NCI-H146 (cell line): ENCODE results near the gene OR2T2.
A peak's percentile ranks its signal among the peaks of the same experiment; 100 is the strongest.
"Not testable (repeated sequence)": the region's sequence is repeated elsewhere in the genome, so short reads cannot be mapped to it uniquely, and the experiment has no call there.

Source experiments
- DNase-seq: peaks from one replicate; lab custom pipeline; 2025; lab: John Stamatoyannopoulos, UW

OR2T2 gene, protein sequence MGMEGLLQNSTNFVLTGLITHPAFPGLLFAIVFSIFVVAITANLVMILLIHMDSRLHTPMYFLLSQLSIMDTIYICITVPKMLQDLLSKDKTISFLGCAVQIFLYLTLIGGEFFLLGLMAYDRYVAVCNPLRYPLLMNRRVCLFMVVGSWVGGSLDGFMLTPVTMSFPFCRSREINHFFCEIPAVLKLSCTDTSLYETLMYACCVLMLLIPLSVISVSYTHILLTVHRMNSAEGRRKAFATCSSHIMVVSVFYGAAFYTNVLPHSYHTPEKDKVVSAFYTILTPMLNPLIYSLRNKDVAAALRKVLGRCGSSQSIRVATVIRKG

DNA sequence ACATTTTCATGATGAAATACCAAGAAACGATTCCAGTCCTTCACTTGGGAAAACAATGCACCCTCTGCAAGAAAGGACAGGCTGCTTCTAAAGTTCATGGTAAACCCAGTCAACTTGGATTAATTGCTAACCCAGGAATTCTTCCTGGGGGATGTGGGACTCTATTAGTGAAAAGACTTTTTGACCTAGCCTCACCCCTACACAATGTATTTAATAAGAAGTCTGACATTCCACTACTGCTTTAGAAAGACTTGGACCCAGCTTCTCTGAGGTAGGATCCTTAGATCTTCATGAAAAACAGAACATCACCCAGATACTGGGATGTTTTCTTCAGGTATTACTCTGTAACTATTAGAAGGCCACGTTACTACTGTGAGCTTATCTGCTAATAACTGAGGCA lies at the start of gene OR2T2:
OR2T2 (plus strand) TSS at position 239 of the 400 bp plus-strand sequence. CDS start 7,161 bp downstream, outside the sequence.
- not testable (repeated sequence) for DNase-seq

DNA sequence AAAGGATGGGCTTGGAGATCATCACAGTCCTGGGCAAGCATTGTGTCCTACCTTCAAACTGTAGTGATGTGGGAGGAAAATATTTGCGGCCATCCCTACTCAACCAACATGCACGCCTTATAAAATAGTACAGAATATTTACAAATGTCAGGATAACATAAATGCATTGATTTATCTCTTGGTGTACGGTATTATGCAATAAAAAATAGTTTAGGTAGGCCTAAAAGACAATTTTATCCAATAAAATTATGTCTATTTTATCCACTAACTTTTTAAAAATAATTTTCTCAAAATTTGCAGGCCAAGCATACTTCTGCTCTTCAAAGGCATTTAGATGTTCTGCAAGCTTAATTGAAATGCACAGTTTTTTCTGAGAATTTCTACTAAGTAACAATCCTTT lies 42.7 kb upstream of the OR2T2 start, which contains the start of gene OR2T1:
OR2T1 (plus strand) TSS at position 301 of the 400 bp plus-strand sequence. CDS start 3,100 bp downstream, outside the sequence.
- no peak for DNase-seq

DNA sequence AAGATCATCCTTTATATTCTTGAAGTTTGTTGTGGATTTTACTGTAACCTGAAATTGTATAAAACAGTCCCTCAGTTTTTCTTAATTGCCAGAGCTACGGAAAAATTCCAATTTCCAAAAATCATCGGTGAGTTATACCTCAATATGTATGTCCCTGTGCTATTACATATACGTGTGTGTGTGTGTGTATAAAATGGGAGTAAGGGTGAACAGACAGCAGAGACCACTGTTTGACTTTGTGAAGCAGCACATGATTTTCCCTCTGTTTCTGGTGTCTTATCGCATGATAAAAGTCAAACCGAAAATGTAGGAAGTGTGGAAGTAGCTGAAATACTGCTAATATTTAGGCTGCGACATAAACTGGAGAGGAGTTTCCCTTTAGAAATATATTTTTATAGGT lies 41.4 kb upstream of the OR2T2 start:
- peak; percentile 14 for DNase-seq

DNA sequence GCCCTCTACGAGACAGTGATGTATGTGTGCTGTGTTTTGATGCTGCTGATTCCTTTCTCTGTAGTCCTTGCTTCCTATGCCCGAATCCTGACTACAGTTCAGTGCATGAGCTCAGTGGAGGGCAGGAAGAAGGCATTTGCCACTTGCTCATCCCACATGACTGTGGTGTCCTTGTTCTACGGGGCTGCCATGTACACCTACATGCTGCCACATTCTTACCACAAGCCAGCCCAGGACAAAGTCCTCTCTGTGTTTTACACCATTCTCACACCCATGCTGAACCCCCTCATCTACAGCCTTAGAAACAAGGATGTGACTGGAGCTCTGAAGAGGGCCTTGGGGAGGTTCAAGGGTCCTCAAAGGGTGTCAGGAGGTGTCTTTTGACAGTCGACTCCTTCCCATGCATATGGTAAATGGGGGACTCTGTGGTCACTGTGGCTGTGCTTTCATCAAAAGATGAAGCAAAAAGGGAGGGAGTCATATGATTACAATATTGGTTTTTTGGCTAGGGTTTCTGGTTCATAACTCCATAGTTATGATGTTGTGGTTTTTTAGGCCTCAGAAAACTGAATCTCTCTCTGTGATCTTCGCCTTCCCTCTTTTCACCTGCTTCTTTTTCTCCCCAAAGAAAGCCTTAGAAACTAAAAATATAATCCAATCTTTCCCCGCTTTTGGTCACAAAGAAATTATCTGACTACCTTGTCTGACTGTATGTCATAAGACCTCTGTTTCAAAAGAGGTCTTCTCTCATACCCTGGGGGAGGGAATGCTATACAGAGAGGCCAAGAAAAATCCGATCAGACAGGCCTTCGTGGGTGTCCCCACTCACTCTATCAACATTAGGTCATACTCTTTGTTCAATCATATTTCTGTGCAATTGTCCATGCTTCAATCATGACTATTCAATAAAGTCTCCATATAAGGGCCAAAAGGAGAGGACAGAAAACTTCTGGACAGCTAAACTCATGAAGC lies 38.4 kb upstream of the OR2T2 start:
- DNase-seq: no peak

DNA sequence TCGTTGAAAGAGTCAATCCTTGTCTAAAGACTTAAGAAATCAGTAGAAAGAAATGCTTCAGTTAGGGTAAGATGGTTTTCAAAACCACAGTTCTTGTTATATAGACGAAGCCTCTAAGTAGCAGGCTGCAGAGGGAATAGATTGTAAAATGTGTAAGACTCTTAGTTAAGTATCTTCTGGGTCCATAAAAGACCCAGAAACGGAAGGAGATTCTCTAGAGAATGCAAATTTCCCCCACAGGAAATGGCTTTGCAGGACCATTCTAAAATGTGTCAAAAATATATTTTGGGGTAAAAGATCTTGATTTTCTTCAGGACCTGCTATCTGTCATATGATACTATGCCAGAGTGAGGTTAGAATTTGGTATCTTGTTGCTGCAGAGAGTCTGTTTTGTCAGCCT lies 29.2 kb upstream of the OR2T2 start:
- no peak for DNase-seq

DNA sequence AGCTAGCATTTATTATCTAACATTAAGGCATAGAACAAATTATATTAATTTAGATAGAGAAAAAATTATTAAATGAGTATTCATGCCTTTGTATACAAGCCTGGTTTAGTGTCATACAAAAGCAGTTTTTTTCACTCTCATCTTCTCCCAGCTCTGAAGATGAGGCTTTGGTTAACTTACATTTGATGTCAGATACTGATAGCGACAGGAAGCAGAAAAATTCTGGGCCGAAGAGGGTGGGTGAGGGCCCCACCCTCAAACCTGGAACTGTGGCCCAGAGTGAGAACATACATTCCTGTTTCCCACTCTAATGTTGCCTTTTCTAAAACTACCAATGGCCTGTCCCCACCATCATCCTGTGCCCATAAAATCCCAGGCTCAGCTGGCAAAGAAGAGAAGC lies 27.6 kb upstream of the OR2T2 start:
- DNase-seq: no peak

DNA sequence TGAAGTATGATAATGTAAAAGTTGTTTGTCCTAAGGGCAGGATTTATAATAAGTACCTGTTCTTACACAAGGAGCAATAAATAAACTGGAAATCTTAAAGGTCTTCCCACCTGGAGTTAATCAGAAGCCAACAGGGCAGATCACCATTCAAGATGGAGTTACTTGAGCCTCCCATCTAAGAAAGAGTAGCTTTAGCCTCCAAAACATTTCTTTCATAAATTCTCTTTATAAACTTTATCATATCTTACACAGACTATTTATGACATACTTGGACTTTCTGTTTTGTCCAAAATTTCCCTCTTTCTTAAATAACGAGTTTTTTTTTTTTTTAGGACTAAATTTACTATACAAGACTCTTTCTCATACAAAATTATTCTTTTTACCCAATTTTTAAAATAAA lies 24.1 kb upstream of the OR2T2 start:
- no peak for DNase-seq

DNA sequence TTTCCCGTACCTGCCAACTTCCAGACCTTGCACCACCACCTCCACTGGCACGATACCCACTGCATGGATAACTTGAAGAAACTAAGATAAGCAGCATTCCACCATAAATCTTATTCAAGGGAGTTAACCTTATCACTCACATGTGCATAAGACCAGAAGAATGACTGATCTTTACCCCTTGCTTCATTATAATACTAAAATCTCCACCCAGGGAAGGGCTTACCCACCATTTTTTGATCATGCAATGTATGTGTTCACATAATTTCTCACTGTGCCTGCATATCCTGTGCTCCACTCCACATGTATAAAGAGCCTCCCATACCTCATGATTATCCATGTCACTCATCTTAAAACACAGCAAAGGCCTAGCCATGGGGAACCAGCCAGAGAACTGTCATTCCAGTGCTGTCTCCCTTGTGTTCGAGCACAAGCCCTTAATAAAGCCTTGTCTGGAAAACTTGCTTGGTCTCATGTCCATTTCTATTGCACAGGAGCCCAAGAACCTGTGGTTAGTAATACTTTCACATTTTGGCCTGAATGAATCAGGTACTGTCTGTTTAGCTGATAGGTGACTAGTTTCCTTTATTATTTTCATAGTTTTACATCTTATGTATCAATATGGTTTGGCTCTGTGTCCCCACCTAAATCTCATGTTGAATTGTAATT lies 17.8 kb upstream of the OR2T2 start:
- DNase-seq: not testable (repeated sequence)

DNA sequence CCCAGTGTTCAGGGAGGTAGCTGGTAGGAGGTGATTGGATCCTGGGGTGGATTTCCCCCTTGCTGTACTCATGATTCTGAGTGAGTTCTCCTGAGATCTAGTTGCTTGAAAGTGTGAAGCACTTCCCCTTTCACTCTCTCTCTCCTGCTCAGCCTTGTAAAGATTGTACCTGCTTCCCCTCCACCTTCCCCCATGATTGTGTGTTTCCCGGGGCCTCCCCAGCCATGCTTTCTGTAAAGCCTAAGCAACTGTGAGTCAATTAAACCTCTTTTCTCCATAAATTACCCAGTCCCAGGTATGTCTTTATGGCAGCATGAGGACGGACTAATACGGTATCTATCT lies 17.3 kb upstream of the OR2T2 start:
- not testable (repeated sequence) for DNase-seq

DNA sequence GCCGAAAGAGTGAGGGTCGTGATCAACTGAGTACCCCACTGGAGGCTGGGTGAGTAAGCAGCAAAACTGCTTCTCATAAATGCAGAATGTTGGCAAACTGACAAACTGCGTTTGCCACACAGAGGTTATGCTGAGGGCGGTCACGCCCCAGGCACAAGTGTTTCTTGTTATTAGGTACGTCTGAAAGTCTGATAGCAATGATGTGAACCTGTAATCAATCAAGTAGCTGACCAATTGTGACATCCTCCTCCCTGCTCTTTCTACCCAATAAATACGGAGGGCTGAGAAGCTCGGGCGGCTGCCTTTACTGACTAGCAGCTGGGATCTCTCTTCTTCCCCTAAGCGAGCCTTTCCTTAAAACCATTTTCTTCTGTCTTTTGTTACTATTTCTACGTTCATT lies 13.8 kb upstream of the OR2T2 start:
- not testable (repeated sequence) for DNase-seq

DNA sequence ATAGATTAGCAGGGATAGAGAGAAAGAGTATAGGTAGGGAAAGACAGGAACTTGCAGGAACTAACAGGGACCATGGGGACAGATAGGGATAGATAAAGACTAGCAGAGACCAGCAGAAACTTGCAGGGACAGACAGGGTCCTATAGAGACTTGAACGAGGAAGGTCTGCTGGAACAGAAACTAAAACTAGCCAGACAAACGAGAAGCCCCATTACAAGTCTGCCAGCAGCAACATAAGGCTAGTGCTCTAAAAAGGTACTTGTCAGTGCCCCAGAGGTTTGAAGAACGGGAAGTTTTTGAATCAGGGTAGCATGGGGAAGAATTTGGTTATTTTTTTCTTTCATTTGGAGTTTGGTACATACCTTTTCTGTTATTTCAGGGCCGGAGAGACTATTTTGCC lies 13.2 kb upstream of the OR2T2 start:
- not testable (repeated sequence) for DNase-seq

DNA sequence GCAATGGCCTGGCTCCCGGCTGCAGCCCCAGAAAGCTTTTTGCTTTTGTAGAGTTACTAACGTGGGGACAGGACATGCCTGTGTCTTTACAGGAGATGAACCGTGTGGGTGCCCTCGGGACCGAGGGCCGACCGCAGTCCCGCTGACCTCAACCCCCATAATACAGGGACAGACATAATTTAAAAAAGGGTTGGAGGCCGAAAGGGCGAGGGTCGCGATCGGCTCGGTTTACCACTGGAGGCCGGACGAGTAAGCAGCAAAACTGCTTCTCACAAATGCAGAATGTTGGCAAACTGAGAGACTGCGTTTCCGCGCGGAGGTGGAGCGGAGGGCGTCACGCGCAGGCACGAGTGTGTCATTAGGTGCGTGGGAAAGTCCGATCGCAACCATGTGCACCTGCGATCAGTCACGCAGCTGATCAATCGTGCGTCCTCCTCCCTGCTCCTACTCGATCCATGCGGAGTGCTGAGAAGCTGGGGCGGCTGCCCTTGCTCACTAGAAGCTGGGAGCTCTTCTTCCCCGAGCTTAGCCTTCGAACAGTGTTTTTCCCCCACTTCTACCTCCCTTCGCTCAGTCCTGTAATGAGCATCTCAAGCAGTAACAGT lies 11.5 kb upstream of the OR2T2 start:
- not testable (repeated sequence) for DNase-seq

DNA sequence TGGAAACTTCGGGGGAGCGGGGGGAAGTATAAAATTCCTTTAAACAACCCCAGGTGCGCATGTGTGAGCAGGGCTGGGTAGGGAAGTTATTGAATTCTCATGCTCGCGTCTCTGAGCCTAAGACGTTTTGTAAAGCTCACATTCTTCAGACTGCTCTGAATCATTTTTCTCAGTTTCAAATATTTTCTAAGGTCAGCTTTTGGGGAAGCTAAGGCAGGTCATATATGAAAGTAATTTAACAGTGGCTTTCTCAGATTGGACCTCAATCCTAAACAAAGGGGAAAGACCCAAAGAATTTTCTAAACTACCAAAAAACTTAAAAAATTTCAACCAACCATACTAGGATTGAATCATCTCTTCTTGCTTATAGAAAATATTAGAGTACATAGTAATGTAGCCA lies 10.5 kb upstream of the OR2T2 start:
- not testable (repeated sequence) for DNase-seq

DNA sequence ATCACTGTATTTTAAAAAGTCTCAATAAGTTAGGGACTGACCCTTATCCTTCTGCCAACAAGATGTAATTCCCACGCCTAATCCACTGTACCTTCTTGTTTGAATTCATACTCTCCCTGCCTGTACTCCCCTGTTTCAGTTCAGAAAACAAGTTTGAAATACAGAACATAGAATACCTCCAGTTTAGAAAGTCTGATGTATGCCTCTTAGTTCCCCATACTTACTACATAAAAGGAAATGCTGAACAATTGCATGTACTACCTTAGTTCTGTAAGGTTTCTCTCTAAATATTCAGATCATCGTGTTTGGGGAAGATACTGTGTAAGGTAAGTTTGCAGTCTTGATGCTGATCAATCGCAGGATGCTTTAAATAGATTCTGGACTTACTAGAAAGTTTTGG lies 9.1 kb upstream of the OR2T2 start:
- DNase-seq: not testable (repeated sequence)

DNA sequence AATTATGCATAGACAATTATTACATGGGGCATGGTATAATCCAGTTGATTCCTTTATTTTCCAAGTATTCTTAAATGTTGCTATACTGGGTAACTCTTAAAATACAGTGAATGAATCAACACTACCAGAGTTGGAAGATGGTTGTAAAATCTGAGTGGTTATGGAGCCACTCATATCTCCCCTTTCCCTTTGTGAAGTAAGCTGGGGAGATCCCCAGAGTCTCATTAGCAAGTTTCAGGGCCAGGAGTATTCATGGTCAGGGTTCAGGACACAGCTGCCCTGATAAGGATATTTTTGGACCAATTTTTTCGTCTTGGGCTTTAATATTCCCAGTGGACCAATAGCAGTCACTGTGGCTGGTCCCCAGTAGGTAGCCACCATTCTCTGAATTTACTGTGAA lies 6.8 kb upstream of the OR2T2 start:
- DNase-seq: not testable (repeated sequence)

DNA sequence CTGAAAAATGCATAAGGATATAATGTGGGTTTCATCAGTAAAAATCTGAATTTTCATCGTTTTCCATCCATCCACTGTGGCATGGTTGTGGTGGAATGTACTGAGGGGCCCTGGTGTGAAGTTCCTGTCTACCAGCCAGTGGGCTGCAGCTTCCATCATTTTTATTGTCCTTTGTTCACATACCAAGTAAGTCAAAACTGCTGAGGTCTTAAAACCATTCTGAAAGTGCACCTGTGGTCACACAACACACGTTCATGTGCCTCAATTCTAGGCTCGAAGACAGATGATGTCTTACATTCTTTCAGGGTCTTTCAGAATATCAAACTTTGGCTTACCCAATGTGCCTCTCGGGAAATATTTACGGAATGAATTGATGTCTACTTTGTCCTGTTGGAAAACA lies 6.2 kb upstream of the OR2T2 start:
- not testable (repeated sequence) for DNase-seq

DNA sequence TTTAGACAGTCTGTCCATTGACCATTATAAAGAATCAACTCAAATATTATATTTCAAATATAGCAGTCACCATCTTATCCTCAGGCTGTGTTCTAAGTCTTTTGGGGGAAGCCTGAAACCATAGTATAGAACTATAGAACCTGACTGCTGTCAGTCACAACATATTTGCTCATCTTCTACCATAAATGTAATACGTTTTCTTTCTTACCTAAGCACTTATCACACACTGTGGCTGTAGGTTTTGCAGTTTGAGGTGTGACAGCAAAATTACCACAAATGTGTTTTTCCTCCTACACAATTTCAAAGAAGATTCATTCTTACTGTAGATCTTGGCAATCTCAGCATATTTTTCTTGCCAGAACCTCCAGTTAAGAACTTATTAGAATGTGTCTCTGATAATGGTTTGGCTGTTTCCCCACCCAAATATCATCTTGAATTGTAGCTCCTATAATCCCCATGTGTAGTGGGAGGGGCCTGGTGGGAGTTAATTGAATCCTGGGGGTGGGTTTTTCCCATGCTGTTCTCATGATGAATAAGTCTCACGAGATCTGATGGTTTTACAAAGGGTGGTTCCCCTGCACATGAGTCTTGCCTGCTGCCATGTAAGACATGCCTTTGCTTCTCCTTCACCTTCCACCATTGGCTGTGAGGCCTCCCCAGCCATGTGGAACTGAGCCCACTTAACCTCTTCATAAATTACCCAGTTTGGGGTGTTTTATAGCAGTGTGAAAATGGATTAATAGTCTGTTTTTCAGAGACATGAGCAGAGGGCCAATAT lies 2.7 kb upstream of the OR2T2 start:
- DNase-seq: not testable (repeated sequence)

DNA sequence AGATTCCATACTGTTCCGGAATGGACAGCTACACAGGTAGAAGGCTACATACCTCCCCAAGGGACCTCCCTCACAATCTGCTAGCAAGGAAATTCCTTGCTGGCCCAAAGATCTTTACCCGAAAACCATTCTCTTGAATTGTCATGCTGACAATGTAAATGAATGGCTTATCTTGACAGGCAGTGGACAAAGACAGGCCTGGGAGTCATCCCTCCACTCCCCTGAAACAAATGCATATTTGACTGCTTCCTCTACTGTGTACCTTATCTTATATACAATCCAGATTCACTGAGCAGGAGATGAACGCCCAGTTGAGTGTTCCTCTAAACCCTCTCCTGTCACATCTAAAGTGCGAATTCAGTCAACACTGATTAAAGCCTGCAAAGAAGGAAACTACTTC lies 834 bp upstream of the OR2T2 start:
- DNase-seq: not testable (repeated sequence)

DNA sequence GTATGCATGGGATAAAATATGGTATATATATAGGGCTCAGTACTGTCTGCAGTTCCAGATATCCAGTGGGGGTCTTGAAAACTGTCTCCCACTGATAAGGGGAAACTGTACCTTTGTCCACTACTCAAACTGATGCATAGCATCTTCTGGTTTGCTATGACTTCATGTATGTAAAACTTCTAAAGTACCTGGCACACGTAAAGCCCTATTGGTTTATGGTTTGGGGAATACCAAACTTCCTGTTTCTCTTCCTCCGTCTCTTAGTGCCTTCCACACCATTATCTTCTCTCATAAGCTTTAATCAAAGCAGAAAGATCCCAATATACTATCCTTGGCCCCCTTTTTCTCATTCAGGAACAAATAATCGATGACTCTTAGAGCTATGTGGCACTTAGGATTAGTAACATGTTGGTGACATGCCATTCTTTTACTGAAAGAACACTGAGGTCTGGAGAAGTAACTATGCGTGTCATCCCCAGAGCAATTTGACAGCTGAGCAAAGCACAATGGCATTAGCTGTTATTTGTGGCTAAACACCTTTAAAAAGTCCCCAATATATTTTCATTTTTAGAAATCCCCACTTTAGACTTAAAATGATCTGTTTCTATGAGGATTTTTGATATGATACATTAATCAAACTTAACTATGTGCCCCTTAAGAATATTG lies 3.1 kb downstream of the OR2T2 start:
- DNase-seq: not testable (repeated sequence)

DNA sequence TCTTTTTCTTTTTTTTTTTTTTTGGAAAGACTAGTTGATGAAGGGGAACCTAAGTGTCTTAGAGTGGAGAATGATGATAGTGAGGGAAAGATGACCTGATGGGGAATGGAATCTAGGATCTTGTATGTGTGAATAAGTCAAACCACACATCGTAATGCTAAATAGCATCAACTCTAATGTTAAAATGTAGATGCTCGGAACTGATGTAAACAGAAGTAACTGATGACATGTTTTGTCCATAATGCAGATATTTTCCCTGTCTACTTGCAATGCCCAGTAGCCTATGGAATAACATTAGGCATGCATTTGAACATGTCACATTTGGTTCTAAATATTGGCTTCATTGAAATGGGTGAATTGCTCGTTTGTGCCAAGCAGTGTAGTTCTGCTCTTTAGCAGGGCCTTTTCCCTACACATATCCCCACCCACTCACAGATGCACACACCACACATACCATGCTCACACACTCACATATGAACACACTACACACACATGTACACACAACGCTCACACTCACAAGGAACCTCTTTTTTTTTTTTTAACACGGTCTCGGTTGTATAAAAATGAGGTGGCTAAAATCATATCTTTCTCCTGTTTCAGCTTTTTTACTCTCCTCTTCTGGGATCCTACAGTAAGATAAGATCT lies 4.5 kb downstream of the OR2T2 start:
- DNase-seq: not testable (repeated sequence)
